22Rv1 (cell line): ENCODE measurements around the gene BBX.

Source experiments
- H3K27ac ChIP-seq: fragments of 450-650 bp; 2 replicates; pipeline ENCODE4 v1.5.1; 2017
- CTCF ChIP-seq: fragments of 450-650 bp; IDR thresholded peaks from 2 replicates; pipeline ENCODE4 v1.5.1; 2017; ENCODE audit warnings: mild to moderate bottlenecking
- ZFX ChIP-seq: fragments of 450-650 bp; IDR thresholded peaks from 2 replicates; pipeline ENCODE4 v1.6.1; 2017; ENCODE audit warnings: antibody characterized with exemption, borderline replicate concordance

Gene BBX

GRCh38 chr3:107669669-107670068, 146.9 kb downstream of the BBX start:
- H3K27ac ChIP-seq, result no peak overlapping the region
- TF ChIP-seq CTCF, result no peak
- TF ChIP-seq ZFX, result no peak

DNA sequence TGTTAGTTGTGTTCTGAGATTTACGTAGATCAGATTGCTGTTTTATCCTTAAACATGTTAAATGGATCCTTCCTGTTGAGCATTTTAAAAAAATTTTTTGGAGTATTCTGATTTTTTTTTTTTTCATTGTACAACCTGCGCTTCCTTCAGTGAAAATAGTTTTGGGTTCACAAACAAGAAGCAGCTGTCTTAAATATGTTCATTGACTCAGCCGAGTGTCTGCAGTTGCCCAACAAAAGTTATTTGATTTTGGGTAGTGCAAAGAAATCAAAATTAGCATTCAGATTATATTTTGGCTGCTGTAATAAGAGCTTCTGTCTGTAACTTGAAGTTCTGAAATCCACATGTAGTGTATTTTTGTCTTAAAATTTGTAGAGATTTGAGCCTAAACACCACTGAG, 148.2 kb downstream of the BBX start:
- TF ChIP-seq ZFX (no peak), CTCF (no peak)
- no peak overlapping the region for H3K27ac ChIP-seq

DNA sequence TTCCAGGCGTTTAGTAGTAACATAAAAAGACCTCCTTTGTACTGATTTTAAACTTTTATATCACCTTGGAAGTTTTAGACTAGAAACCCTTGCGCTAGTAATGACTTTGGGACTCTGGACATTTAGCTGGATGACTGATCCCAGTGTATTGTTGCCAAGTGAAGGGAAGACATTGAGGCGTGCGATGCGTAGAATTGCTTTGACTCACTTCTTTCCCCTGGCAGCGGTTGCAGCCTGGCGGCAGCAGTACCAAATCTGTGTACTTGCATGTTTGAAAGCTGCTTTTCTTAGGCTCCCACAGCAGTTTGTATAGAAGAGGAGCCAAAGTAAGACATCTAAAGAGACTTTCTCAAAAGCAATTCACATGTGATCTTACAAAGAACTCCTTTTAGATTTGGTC, 151.6 kb downstream of the BBX start:
- TF ChIP-seq ZFX, result no peak
- no peak for TF ChIP-seq CTCF
- H3K27ac ChIP-seq, result no peak overlapping the region

DNA sequence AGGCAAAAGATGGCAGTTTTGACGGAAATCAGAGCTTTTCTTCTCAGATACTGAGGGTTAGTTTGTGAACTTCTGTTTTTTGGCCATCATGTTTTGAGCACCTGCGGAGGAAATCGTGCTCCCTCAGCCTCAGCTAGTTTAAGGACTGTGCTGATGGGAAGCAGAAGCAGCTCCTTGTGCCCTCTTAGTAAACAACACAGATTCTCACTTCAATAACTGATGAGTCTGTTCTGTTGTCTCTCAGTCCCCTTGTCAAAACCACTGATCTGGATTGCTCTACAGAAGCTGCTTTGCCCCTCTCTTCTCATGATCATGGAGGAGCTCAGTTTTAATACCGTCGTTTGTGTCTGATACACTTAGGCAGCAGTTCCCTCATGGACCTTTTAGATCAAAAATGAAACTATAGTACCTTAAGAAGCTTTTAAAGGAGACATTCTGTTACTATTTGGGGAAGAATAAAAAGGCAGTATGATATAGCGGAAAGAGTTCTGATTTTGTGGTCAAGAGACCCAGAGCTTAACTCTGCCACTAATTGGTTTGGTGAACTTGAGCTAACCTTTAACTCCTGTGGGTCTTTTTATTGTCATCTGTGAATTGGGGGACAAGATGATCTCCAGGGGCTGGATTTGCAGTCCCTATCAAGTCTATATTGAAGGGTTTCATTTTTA, 152.6 kb downstream of the BBX start:
- no peak for TF ChIP-seq ZFX
- TF ChIP-seq CTCF, result no peak
- no peak overlapping the region for H3K27ac ChIP-seq

DNA sequence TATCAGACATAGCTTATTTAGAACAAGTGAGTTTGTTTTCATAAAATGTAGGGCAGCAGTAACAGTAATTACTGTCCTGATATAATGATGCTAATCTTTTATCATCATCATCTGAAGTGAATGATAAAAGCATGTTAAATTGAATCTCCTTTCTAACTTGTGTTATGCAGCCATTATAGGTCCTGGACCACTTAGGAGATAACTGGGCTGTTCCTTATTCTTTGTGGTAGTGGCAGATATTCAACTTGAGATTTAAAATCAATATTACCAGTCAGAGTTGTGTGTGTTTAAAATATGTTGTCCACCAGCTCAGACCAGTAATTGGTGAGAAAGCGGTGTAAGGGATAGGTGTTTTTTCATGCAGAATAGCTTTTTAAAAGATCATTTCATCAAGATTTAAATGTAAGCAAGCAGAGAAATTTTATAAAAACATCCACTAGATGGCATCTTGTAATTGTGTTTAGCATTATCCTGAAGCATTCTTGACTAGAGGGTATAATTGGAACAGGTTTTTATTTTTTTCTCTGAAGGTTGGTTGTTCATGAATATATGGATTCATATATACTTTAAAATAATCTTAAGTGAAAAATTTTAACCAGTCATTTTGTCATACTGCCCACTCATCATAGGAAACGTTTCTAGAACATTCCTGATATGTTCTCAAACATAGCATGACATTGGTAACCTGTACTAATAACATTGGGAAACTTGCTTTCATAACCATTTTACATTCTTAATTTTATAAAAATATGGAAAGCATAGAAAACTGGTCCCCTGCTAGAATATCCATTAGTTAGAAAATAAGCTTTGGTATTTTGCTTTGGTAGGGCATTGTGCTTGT, 153.9 kb downstream of the BBX start:
- H3K27ac ChIP-seq, result no peak overlapping the region
- TF ChIP-seq CTCF (peak; percentile 80), ZFX (no peak)

- no peak overlapping the region for H3K27ac ChIP-seq
Measured at GRCh38 chr3:107679921-107680320, 157.2 kb downstream of the BBX start.

More at GRCh38 chr3:107679921-107680320, 157.2 kb downstream of the BBX start:
- TF ChIP-seq CTCF (no peak), ZFX (no peak)
